CD8-positive, alpha-beta memory T cell (primary cell): ENCODE results near the gene C12orf54. TPM values are rescaled to one million over a fixed set of nuclear protein-coding genes. Genes with fewer than 3 reads are reported as not detected.
"Not testable (repeated sequence)": the region's sequence is repeated elsewhere in the genome, so short reads cannot be mapped to it uniquely, and the experiment has no call there.

Experiments used
- CTCF ChIA-PET: fragments of 350-600 bp; sonication (Branson Sonifier 250); formaldehyde crosslinking; loops from one replicate; lab custom pipeline; 2021; ENCODE audit warnings: antibody characterized with exemption; lab: Charles Lee
- POLR2A ChIA-PET: fragments of 350-600 bp; sonication (Branson Sonifier 250); formaldehyde crosslinking; loops from one replicate; lab custom pipeline; 2021; ENCODE audit warnings: antibody characterized with exemption; lab: Charles Lee
- DNase-seq, 5 donors: peaks; one replicate each; pipeline versions ENCODE4 v3.0.0 to v3.0.0-alpha.2; 2020 to 2022; ENCODE audit warnings: mixed read lengths in 1 of 5
- H3K27ac ChIP-seq: one replicate; pipeline ENCODE4 v1.7.0; 2013; ENCODE audit warnings: low read depth, mild to moderate bottlenecking, low read length, moderate library complexity
- H3K27me3 ChIP-seq: 2 replicates; pipeline ENCODE4 v1.7.0; 2013; ENCODE audit warnings: low read length, mild to moderate bottlenecking; ENCODE audit not compliant: insufficient read depth, poor library complexity, severe bottlenecking
- H3K36me3 ChIP-seq: 2 replicates; pipeline ENCODE4 v1.7.0; 2013; ENCODE audit warnings: mild to moderate bottlenecking, low read length, moderate library complexity; ENCODE audit not compliant: insufficient read depth
- H3K4me1 ChIP-seq: 2 replicates; pipeline ENCODE4 v1.7.0; 2013; ENCODE audit warnings: mild to moderate bottlenecking, low read length, moderate library complexity; ENCODE audit not compliant: insufficient read depth
- H3K4me3 ChIP-seq: 2 replicates; pipeline ENCODE4 v1.7.0; 2013; ENCODE audit warnings: mild to moderate bottlenecking, low read length
- H3K9me3 ChIP-seq: 2 replicates; pipeline ENCODE4 v1.7.0; 2013; ENCODE audit warnings: mild to moderate bottlenecking, low read length
- H3K27ac Mint-ChIP-seq, 8 donors: one replicate each; pipeline ENCODE4 v1.8.0; 2020 to 2021; ENCODE audit warnings: mixed read lengths in 8 of 8, mild to moderate bottlenecking in 6 of 8, inconsistent platforms in 3 of 8, moderate library complexity in 3 of 8
- H3K27me3 Mint-ChIP-seq, 2 donors: one replicate each; pipeline ENCODE4 v1.8.0; 2020 to 2021; ENCODE audit warnings: mixed read lengths in 2 of 2, mild to moderate bottlenecking in 1 of 2, moderate library complexity in 1 of 2
- H3K36me3 Mint-ChIP-seq, 3 donors: one replicate each; pipeline ENCODE4 v1.8.0; 2020 to 2021; ENCODE audit warnings: mixed read lengths in 3 of 3, inconsistent platforms in 1 of 3, mild to moderate bottlenecking in 1 of 3
- H3K4me1 Mint-ChIP-seq, 3 donors: one replicate each; pipeline ENCODE4 v1.8.0; 2020 to 2021; ENCODE audit warnings: mixed read lengths in 3 of 3, inconsistent platforms in 1 of 3, mild to moderate bottlenecking in 1 of 3
- H3K4me3 Mint-ChIP-seq, 7 donors: one replicate each; pipeline ENCODE4 v1.8.0; 2020 to 2021; ENCODE audit warnings: mixed read lengths in 7 of 7, mild to moderate bottlenecking in 6 of 7, moderate library complexity in 4 of 7, inconsistent platforms in 2 of 7
- H3K9me3 Mint-ChIP-seq, 5 donors: one replicate each; pipeline ENCODE4 v1.8.0; 2020 to 2022; ENCODE audit warnings: mixed read lengths in 5 of 5, mild to moderate bottlenecking in 3 of 5, moderate library complexity in 2 of 5, inconsistent platforms in 1 of 5
- polyA plus RNA-seq: library from polyadenylated mRNA; unstranded; fragments of 300-500 nt; fragmentation: Illumina TruSeq; gene quantifications from one replicate; pipeline ENCODE4 v1.2.3, GENCODE V29; 2021
- total RNA-seq, 2 experiments: library from RNA; stranded (reverse); gene quantifications; one replicate each; pipeline ENCODE4 v1.2.3, GENCODE V29; 2021

The C12orf54 gene
- total RNA-seq = not detected
- not detected for polyA plus RNA-seq

DNA sequence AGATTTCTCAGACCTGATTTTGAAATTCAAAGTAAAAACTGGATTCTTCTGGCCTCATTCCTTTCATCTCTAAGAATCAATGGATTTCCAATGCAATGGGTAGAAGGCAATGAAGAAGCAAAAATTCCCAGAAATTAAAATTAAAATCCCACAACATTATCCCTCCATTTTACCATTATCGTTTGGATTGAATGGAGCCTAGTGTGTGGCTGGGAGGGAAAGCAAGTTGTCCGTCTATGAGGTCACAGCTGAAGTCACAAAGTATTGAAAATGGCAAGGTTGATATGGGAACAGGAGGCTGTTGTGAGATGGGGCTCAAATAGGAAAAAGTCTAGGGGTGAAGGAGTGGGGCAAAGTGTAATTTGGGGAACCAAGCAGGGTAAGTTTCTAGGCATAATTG is at the start of gene C12orf54:
Gene C12orf54 (plus strand): TSS at position 301 of the 400 bp plus-strand sequence. CDS start 799 bp downstream, outside the sequence.
- POLR2A ChIA-PET = no interaction called here

DNA sequence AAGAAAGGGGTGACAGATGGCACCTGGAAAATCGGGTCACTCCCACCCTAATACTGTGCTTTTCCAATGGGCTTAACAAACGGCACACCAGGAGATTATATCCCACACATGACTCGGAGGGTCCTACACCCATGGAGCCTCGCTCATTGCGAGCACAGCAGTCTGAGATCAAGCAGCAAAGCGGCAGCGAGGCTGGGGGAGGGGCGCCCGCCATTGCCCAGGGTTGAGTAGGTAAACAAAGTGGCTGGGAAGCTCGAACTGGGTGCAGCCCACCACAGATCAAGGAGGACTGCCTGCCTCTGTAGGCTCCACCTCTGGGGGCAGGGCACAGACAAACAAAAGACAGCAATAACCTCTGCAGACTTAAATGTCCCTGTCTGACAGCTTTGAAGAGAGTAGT is 48.3 kb upstream of the C12orf54 start:
- H3K4me3 Mint-ChIP-seq, DNase-seq, POLR2A ChIA-PET, H3K4me3 ChIP-seq, H3K27ac ChIP-seq, H3K9me3 ChIP-seq, H3K27me3 ChIP-seq, CTCF ChIA-PET, H3K4me1 Mint-ChIP-seq, H3K36me3 ChIP-seq, H3K27ac Mint-ChIP-seq, H3K4me1 ChIP-seq: not testable (repeated sequence)
- H3K36me3 Mint-ChIP-seq = peaks cover 0 to 24% (median 0%) of the 10 kb centered on the region in 3 donors
- peaks cover 14 to 36% of the 10 kb centered on the region in 2 donors for H3K27me3 Mint-ChIP-seq
- peaks cover 3 to 17% (median 12%) of the 10 kb centered on the region in 5 donors for H3K9me3 Mint-ChIP-seq

More for the DNA sequence above, at the start of gene C12orf54:
- Mint-ChIP-seq H3K27ac (peak within 1 kb of the TSS in 1 of 8 donors; percentile 34), H3K9me3 (peaks cover 0 to 12% (median 4%) of the 10 kb centered on the region in 5 donors), H3K4me1 (no peaks in the 10 kb centered on the region), H3K36me3 (peaks cover 0 to 3% (median 0%) of the 10 kb centered on the region in 3 donors), H3K4me3 (no peak within 1 kb of the TSS), H3K27me3 (peaks cover 16 to 35% of the 10 kb centered on the region in 2 donors)
- Histone ChIP-seq H3K27me3 (no peaks in the 10 kb centered on the region), H3K36me3 (no peaks in the 10 kb centered on the region), H3K27ac (no peak within 1 kb of the TSS), H3K9me3 (no peaks in the 10 kb centered on the region), H3K4me3 (no peak within 1 kb of the TSS), H3K4me1 (no peaks in the 10 kb centered on the region)
- DNase-seq = no peak
- CTCF ChIA-PET = no interaction called here

GRCh38 chr12:48441069-48441468 is 41.2 kb upstream of the C12orf54 start:
- H3K27ac Mint-ChIP-seq = peak overlapping the region in 1 of 8 donors; percentile 30

GRCh38 chr12:48442179-48442847 is 40.0 kb upstream of the C12orf54 start:
- no peak overlapping the region for H3K4me3 ChIP-seq
- Mint-ChIP-seq H3K4me1 (peaks cover 0 to 5% (median 2%) of the 10 kb centered on the region in 3 donors), H3K4me3 (no peak overlapping the region), H3K27me3 (peaks cover 6 to 35% of the 10 kb centered on the region in 2 donors), H3K9me3 (peaks cover 0 to 2% (median 0%) of the 10 kb centered on the region in 5 donors), H3K36me3 (peaks cover 0 to 2% (median 0%) of the 10 kb centered on the region in 3 donors), H3K27ac (peak overlapping the region in 1 of 8 donors; percentile 59)
- H3K36me3 ChIP-seq = no peaks in the 10 kb centered on the region
- no peak for DNase-seq
- H3K27me3 ChIP-seq = no peaks in the 10 kb centered on the region
- ChIA-PET CTCF (no interaction called here), POLR2A (interaction anchor here (0.7 kb wide), 1 partner anchor 244 kb away, joined by 3 read pairs; no protein-coding TSS in a partner anchor)
- no peak overlapping the region for H3K27ac ChIP-seq
- peaks cover 9% of the 10 kb centered on the region for H3K4me1 ChIP-seq
- H3K9me3 ChIP-seq = no peaks in the 10 kb centered on the region

More at GRCh38 chr12:48441069-48441468, 41.2 kb upstream of the C12orf54 start:
- DNase-seq = no peak
- H3K27me3 ChIP-seq = no peaks in the 10 kb centered on the region
- no peak overlapping the region for H3K4me3 Mint-ChIP-seq
- H3K4me1 ChIP-seq = peaks cover 9% of the 10 kb centered on the region
- H3K27me3 Mint-ChIP-seq = peaks cover 3 to 32% of the 10 kb centered on the region in 2 donors
- H3K9me3 ChIP-seq = no peaks in the 10 kb centered on the region
- ChIA-PET CTCF (interaction anchor here (1.3 kb wide), 1 partner anchor 14 kb away, joined by 3 read pairs; no protein-coding TSS in a partner anchor), POLR2A (no interaction called here)
- H3K4me3 ChIP-seq = no peak overlapping the region
- peaks cover 0 to 5% (median 2%) of the 10 kb centered on the region in 3 donors for H3K4me1 Mint-ChIP-seq
- H3K36me3 Mint-ChIP-seq = peaks cover 0 to 5% (median 0%) of the 10 kb centered on the region in 3 donors
- H3K9me3 Mint-ChIP-seq = peaks cover 0 to 3% (median 0%) of the 10 kb centered on the region in 5 donors
- no peaks in the 10 kb centered on the region for H3K36me3 ChIP-seq
- H3K27ac ChIP-seq = no peak overlapping the region

DNA sequence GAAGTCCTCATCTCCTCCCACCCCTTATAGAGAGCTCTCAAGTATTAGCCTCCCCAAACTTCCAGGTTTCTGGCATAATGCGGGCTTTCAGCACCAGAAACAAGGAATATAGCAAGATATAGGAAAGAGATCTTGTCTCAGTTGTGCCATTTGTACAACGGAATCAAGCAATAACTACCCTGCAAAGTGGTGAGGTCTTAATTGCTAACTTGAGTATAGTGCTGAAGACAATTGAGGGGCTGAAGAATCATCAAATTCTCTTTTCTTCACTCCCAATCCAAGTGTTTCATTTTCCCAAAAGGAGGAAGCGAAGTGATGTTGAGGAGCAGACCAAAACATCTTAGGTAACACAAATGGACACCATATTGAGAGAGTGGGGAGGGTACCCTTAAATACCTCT is 36.8 kb upstream of the C12orf54 start:
- no peak overlapping the region for H3K27ac Mint-ChIP-seq
- H3K36me3 ChIP-seq = no peaks in the 10 kb centered on the region
- no peak for DNase-seq
- H3K27me3 Mint-ChIP-seq = peaks cover 9 to 56% of the 10 kb centered on the region in 2 donors
- H3K36me3 Mint-ChIP-seq = peaks cover 0 to 11% (median 4%) of the 10 kb centered on the region in 3 donors
- POLR2A ChIA-PET = no interaction called here
- no peaks in the 10 kb centered on the region for H3K9me3 ChIP-seq
- no peak overlapping the region for H3K4me3 ChIP-seq
- H3K4me3 Mint-ChIP-seq = no peak overlapping the region
- H3K4me1 ChIP-seq = peaks cover 9% of the 10 kb centered on the region
- peaks cover 5 to 14% (median 8%) of the 10 kb centered on the region in 5 donors for H3K9me3 Mint-ChIP-seq
- H3K4me1 Mint-ChIP-seq = peaks cover 0 to 5% (median 2%) of the 10 kb centered on the region in 3 donors
- no peaks in the 10 kb centered on the region for H3K27me3 ChIP-seq
- CTCF ChIA-PET = interaction anchor here (1.2 kb wide), 1 partner anchor 9 kb away, joined by 3 read pairs; no protein-coding TSS in a partner anchor
- H3K27ac ChIP-seq = no peak overlapping the region

DNA sequence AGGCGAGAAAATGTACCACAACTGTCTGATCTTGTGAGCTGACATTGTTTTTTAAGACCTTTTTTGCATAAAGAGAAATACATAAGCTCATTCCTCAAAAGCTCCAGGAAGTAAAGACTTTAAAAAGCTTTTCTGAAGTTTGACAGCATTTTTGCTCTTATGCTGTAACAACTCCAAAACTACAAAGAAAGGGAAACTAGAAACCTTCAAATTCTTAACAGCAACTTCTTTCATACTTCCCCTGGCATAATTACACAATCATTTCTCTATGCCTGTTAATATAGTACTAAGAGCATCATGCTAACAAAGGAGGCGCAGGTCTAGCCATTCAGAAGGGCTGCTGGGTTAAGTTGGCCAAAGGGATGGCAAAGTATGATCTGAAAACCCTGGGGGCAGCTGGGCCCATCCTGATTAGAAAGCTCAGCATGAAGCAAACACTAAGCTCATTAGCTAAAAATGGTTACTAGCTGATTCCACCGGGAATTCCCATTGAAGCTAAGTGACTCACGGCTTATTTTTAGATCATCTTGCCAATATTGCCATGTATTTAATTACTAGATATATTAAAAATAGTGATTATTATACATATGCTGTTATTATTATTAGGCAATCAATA is 36.0 kb upstream of the C12orf54 start:
- Histone ChIP-seq H3K36me3 (no peaks in the 10 kb centered on the region), H3K9me3 (no peaks in the 10 kb centered on the region), H3K27ac (no peak overlapping the region), H3K4me1 (peaks cover 9% of the 10 kb centered on the region), H3K27me3 (no peaks in the 10 kb centered on the region), H3K4me3 (no peak overlapping the region)
- CTCF ChIA-PET = interaction anchor here (1.2 kb wide), 1 partner anchor 8 kb away, joined by 3 read pairs; no protein-coding TSS in a partner anchor
- POLR2A ChIA-PET = no interaction called here
- peaks cover 0 to 5% (median 2%) of the 10 kb centered on the region in 3 donors for H3K4me1 Mint-ChIP-seq
- peaks cover 5 to 14% (median 8%) of the 10 kb centered on the region in 5 donors for H3K9me3 Mint-ChIP-seq
- no peak overlapping the region for H3K4me3 Mint-ChIP-seq
- peaks cover 0 to 13% (median 4%) of the 10 kb centered on the region in 3 donors for H3K36me3 Mint-ChIP-seq
- peaks cover 10 to 57% of the 10 kb centered on the region in 2 donors for H3K27me3 Mint-ChIP-seq
- H3K27ac Mint-ChIP-seq = no peak overlapping the region
- DNase-seq = no peak

DNA sequence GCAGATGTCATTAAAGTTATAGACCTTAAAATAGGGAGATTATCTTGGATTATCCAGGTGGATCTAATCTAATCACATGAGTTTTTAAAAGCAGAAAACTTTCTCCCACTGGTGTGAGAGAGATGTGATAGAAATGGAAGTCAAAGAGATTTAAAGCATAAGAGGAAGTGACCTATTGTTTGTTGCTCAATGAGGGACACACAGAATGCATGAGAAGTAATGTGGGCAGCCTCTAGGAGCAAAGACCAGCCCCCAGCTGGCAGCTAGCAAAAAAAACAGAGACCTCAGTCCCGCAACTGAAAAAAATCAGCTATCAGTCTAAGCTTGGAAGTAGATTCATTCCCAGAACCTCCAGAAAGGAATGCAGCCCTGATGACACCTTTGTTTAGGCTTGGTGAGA is 34.5 kb upstream of the C12orf54 start:
- CTCF ChIA-PET = no interaction called here
- H3K36me3 ChIP-seq = no peaks in the 10 kb centered on the region
- no peak overlapping the region for H3K27ac Mint-ChIP-seq
- H3K4me3 Mint-ChIP-seq = no peak overlapping the region
- no peak for DNase-seq
- no peak overlapping the region for H3K27ac ChIP-seq
- no peaks in the 10 kb centered on the region for H3K9me3 ChIP-seq
- peaks cover 0 to 13% (median 4%) of the 10 kb centered on the region in 3 donors for H3K36me3 Mint-ChIP-seq
- no peak overlapping the region for H3K4me3 ChIP-seq
- no peaks in the 10 kb centered on the region for H3K27me3 ChIP-seq
- POLR2A ChIA-PET = no interaction called here
- H3K4me1 Mint-ChIP-seq = peaks cover 0 to 5% (median 2%) of the 10 kb centered on the region in 3 donors
- peaks cover 10 to 55% of the 10 kb centered on the region in 2 donors for H3K27me3 Mint-ChIP-seq
- H3K9me3 Mint-ChIP-seq = peaks cover 5 to 14% (median 8%) of the 10 kb centered on the region in 5 donors
- H3K4me1 ChIP-seq = peaks cover 9% of the 10 kb centered on the region

- Histone ChIP-seq H3K27ac (no peak overlapping the region), H3K4me3 (no peak overlapping the region), H3K27me3 (no peaks in the 10 kb centered on the region), H3K36me3 (no peaks in the 10 kb centered on the region), H3K4me1 (no peaks in the 10 kb centered on the region), H3K9me3 (no peaks in the 10 kb centered on the region)
- POLR2A ChIA-PET = no interaction called here
- Mint-ChIP-seq H3K4me1 (no peaks in the 10 kb centered on the region), H3K27me3 (peaks cover 6 to 25% of the 10 kb centered on the region in 2 donors), H3K9me3 (peaks cover 5 to 14% (median 8%) of the 10 kb centered on the region in 5 donors), H3K36me3 (peaks cover 0 to 13% (median 4%) of the 10 kb centered on the region in 3 donors), H3K4me3 (no peak overlapping the region), H3K27ac (no peak overlapping the region)
- no peak for DNase-seq
- CTCF ChIA-PET = no interaction called here
Observed at GRCh38 chr12:48451372-48451771, 30.9 kb upstream of the C12orf54 start.
